ENCODE results near the gene TRAK1.

Gene TRAK1

DNA sequence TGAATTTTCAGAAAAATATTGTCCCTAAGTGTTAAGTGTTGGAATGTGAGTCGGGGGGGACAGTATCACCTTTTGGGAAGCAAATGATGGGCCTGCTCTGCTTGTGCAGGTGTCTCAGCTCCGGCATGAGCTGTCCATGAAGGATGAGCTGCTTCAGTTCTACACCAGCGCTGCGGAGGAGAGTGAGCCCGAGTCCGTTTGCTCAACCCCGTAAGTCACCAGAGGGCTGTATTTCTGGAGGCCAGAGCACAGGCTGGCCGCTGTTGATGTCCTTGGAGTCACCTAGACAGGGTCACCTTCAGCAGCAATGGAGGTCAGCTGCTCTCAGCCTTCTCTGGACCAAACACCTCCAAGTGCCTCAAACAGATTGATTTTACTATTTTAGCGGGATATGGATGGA is 96.8 kb downstream of the TRAK1 start:
- H3K36me3 ChIP-seq (ENCODE audit: control insufficient read depth in 1 of 2, insufficient read depth in 2 of 2, low read length in 2 of 2), result peaks cover 16 to 42% of the 10 kb centered on the region in 2 donors
- H3K4me3 ChIP-seq (ENCODE audit: low read depth in 1 of 2, low read length in 2 of 2), result no peak overlapping the region
- no peaks in the 10 kb centered on the region for H3K9me3 ChIP-seq (ENCODE audit: control insufficient read depth in 1 of 2, low read length in 2 of 2)
- no peaks in the 10 kb centered on the region for H3K27me3 ChIP-seq (ENCODE audit: control insufficient read depth in 1 of 2, insufficient read depth in 2 of 2, low read length in 2 of 2)
- H3K27ac ChIP-seq (ENCODE audit: low read depth, low read length), result peak overlapping the region; percentile 30
- H3K9ac ChIP-seq (ENCODE audit: low read depth in 1 of 2, low read length in 2 of 2), result peak overlapping the region in 1 of 2 donors; percentile 13
- peaks cover 31 to 34% of the 10 kb centered on the region in 2 donors for H3K4me1 ChIP-seq (ENCODE audit: control insufficient read depth in 1 of 2, insufficient read depth in 2 of 2, low read length in 2 of 2)

DNA sequence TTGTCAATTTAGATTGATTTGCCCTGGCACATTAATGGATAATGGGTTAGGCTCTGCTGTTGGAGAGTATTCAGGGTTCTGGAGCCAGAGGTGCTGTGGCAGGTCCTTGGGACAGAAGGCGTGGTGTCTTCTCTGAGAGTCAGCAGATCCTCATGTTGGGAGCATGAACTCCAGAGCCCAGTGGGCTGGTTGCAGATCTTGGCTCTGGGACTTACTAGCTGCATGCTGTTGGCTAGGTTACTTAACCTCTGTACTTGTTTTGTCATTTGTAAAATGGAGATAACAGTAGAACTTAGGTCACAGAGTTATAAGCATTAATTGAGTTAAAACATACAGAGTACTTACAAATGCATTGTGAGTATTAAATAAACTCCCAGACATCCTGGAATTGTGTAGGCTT is 97.2 kb downstream of the TRAK1 start:
- Histone ChIP-seq H3K9me3 (ENCODE audit: control insufficient read depth in 1 of 2, low read length in 2 of 2) (no peaks in the 10 kb centered on the region), H3K27ac (ENCODE audit: low read depth, low read length) (peak overlapping the region; percentile 30), H3K27me3 (ENCODE audit: control insufficient read depth in 1 of 2, insufficient read depth in 2 of 2, low read length in 2 of 2) (no peaks in the 10 kb centered on the region), H3K4me1 (ENCODE audit: control insufficient read depth in 1 of 2, insufficient read depth in 2 of 2, low read length in 2 of 2) (peaks cover 29 to 34% of the 10 kb centered on the region in 2 donors), H3K36me3 (ENCODE audit: control insufficient read depth in 1 of 2, insufficient read depth in 2 of 2, low read length in 2 of 2) (peaks cover 20 to 46% of the 10 kb centered on the region in 2 donors), H3K9ac (ENCODE audit: low read depth in 1 of 2, low read length in 2 of 2) (peak overlapping the region; percentile 10 to 13), H3K4me3 (ENCODE audit: low read depth in 1 of 2, low read length in 2 of 2) (peak overlapping the region; percentile 20 to 23)

DNA sequence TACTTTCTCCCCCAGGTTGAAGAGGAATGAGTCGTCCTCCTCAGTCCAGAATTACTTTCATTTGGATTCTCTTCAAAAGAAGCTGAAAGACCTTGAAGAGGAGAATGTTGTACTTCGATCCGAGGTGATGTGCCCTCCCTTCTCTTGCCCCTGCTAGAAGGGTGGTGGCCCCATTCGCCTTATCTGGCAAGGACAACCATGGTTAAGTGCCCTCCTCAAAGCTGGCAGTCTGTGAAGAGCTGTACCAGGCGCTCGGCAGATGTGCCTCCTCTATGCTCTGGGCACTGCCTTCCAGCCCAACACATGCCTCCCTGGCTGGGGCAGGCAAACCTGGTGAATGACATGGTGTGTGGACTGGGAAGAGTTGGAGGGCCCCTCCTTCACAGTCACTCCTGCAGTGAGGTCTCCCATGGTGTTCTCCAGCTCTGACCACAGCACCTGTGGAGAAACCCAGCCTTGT is 97.9 kb downstream of the TRAK1 start:
- no peaks in the 10 kb centered on the region for H3K9me3 ChIP-seq (ENCODE audit: control insufficient read depth in 1 of 2, low read length in 2 of 2)
- H3K9ac ChIP-seq (ENCODE audit: low read depth in 1 of 2, low read length in 2 of 2), result peak overlapping the region in 1 of 2 donors; percentile 10
- peaks cover 24 to 52% of the 10 kb centered on the region in 2 donors for H3K36me3 ChIP-seq (ENCODE audit: control insufficient read depth in 1 of 2, insufficient read depth in 2 of 2, low read length in 2 of 2)
- H3K27ac ChIP-seq (ENCODE audit: low read depth, low read length), result no peak overlapping the region
- H3K4me1 ChIP-seq (ENCODE audit: control insufficient read depth in 1 of 2, insufficient read depth in 2 of 2, low read length in 2 of 2), result peaks cover 28 to 30% of the 10 kb centered on the region in 2 donors
- H3K4me3 ChIP-seq (ENCODE audit: low read depth in 1 of 2, low read length in 2 of 2), result peak overlapping the region; percentile 20 to 23
- H3K27me3 ChIP-seq (ENCODE audit: control insufficient read depth in 1 of 2, insufficient read depth in 2 of 2, low read length in 2 of 2), result no peaks in the 10 kb centered on the region

DNA sequence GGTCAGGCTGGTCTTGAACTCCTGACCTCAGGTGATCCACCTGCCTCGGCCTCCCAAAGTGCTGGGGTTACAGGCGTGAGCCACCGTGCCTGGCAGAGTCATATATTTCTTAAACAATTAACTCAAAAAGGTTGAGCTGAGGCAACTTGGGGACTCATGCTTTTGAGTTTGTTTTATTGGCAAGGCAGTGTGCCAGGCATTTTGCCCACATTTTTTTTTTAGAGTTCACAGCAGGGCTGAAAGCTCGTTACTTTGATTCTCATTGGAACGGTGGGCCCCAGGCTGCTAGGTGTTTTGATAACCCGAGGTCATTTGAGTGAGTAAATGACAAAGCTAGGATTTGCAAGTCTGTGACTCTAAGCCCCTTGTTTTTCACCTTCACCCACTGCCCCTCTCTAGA is 98.6 kb downstream of the TRAK1 start:
- H3K4me3 ChIP-seq (ENCODE audit: low read depth in 1 of 2, low read length in 2 of 2), result no peak overlapping the region
- H3K9ac ChIP-seq (ENCODE audit: low read depth in 1 of 2, low read length in 2 of 2), result no peak overlapping the region
- H3K4me1 ChIP-seq (ENCODE audit: control insufficient read depth in 1 of 2, insufficient read depth in 2 of 2, low read length in 2 of 2), result peaks cover 24 to 30% of the 10 kb centered on the region in 2 donors
- peaks cover 27 to 55% of the 10 kb centered on the region in 2 donors for H3K36me3 ChIP-seq (ENCODE audit: control insufficient read depth in 1 of 2, insufficient read depth in 2 of 2, low read length in 2 of 2)
- no peak overlapping the region for H3K27ac ChIP-seq (ENCODE audit: low read depth, low read length)
- no peaks in the 10 kb centered on the region for H3K9me3 ChIP-seq (ENCODE audit: control insufficient read depth in 1 of 2, low read length in 2 of 2)
- no peaks in the 10 kb centered on the region for H3K27me3 ChIP-seq (ENCODE audit: control insufficient read depth in 1 of 2, insufficient read depth in 2 of 2, low read length in 2 of 2)

DNA sequence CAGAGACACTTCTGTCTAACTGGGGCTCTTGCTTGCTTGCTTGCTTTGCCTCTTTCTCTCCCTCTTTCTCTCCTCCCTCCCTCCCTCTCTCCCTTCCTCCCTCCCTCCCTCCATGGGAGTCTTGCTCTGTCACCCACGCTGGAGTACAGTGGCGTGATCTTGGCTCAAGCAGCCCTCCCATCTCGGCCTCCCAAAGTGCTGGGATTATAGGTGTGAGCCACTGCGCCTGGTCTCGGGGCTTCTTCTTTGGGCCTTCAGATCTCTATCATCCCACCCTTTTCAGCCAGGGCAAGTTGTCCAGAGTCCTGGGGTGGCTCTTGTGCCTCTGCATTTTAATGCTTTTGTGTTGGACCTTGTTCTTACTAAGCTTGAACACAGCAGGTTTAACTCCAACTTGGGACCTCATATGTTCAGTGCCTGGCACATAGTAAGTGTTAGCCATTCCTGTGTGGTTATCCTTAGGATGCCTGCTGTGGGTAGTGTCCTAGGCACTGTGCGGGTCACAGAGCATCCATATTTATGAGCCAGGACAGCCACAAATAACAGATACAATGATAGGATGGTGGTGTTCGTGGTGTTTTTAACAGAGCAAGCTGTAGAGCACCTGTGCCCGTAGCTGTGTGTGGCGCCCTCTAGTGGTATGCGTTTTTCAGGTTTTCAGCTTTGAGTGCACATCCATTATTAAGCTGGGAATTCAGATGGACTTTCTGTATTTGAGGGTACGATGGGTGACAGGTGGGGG is 99.7 kb downstream of the TRAK1 start:
- Histone ChIP-seq H3K36me3 (ENCODE audit: control insufficient read depth in 1 of 2, insufficient read depth in 2 of 2, low read length in 2 of 2) (peaks cover 30 to 62% of the 10 kb centered on the region in 2 donors), H3K4me1 (ENCODE audit: control insufficient read depth in 1 of 2, insufficient read depth in 2 of 2, low read length in 2 of 2) (peaks cover 24 to 30% of the 10 kb centered on the region in 2 donors), H3K27me3 (ENCODE audit: control insufficient read depth in 1 of 2, insufficient read depth in 2 of 2, low read length in 2 of 2) (no peaks in the 10 kb centered on the region), H3K4me3 (ENCODE audit: low read depth in 1 of 2, low read length in 2 of 2) (no peak overlapping the region), H3K9ac (ENCODE audit: low read depth in 1 of 2, low read length in 2 of 2) (no peak overlapping the region), H3K9me3 (ENCODE audit: control insufficient read depth in 1 of 2, low read length in 2 of 2) (no peaks in the 10 kb centered on the region), H3K27ac (ENCODE audit: low read depth, low read length) (no peak overlapping the region)

DNA sequence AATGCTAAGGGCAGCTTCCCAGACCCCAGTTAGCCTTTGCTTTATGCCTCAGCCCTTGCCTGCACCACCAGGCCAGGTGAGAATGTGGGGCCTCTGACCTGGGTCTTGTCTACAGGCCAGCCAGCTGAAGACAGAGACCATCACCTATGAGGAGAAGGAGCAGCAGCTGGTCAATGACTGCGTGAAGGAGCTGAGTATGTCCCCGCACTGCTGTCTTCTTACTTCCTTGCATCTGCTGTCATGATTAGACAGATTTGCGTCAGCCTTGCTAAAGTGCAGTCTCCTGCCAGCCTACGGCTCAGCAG is 100.2 kb downstream of the TRAK1 start:
- Histone ChIP-seq H3K27me3 (ENCODE audit: control insufficient read depth in 1 of 2, insufficient read depth in 2 of 2, low read length in 2 of 2) (no peaks in the 10 kb centered on the region), H3K4me1 (ENCODE audit: control insufficient read depth in 1 of 2, insufficient read depth in 2 of 2, low read length in 2 of 2) (peaks cover 24 to 30% of the 10 kb centered on the region in 2 donors), H3K27ac (ENCODE audit: low read depth, low read length) (no peak overlapping the region), H3K9me3 (ENCODE audit: control insufficient read depth in 1 of 2, low read length in 2 of 2) (no peaks in the 10 kb centered on the region), H3K9ac (ENCODE audit: low read depth in 1 of 2, low read length in 2 of 2) (no peak overlapping the region), H3K36me3 (ENCODE audit: control insufficient read depth in 1 of 2, insufficient read depth in 2 of 2, low read length in 2 of 2) (peaks cover 30 to 65% of the 10 kb centered on the region in 2 donors), H3K4me3 (ENCODE audit: low read depth in 1 of 2, low read length in 2 of 2) (no peak overlapping the region)

DNA sequence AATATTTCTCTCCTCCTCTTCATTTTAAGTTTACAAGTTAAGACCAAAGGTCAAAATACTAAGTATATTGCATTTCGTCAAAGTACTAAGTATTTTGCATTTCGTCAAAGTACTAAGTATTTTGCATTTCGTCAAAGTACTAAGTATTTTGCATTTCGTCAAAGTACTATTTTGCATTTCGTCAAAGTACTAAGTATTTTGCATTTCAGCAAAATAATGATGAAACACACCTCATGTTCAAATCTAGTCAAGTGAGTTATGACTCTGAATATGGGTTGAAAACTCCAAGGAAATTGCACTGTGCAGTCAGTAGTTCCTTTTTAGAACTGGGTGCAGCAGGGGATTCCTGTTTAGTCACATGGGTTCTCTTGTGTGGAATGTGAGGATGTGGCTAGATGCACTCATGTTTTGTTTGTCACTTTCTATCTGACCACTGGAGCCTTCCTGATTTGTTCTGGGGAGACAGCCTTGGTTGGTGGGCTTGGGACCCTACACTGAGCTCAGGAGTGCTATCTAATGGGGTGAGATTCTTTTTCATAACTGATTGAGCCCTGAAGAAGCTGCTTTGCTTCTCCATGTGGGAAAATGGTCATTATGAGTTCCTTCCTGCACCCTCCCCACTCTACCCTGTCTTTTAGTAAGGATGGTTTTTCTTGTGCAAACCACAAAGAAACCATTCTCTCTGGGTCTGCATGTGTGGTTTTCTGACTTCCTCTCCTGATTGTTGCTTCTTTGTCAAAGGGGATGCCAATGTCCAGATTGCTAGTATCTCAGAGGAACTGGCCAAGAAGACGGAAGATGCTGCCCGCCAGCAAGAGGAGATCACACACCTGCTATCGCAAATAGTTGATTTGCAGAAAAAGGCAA is 101.4 kb downstream of the TRAK1 start:
- Histone ChIP-seq H3K9ac (ENCODE audit: low read depth in 1 of 2, low read length in 2 of 2) (no peak overlapping the region), H3K27ac (ENCODE audit: low read depth, low read length) (no peak overlapping the region), H3K27me3 (ENCODE audit: control insufficient read depth in 1 of 2, insufficient read depth in 2 of 2, low read length in 2 of 2) (no peaks in the 10 kb centered on the region), H3K36me3 (ENCODE audit: control insufficient read depth in 1 of 2, insufficient read depth in 2 of 2, low read length in 2 of 2) (peaks cover 30 to 69% of the 10 kb centered on the region in 2 donors), H3K9me3 (ENCODE audit: control insufficient read depth in 1 of 2, low read length in 2 of 2) (no peaks in the 10 kb centered on the region), H3K4me3 (ENCODE audit: low read depth in 1 of 2, low read length in 2 of 2) (no peak overlapping the region), H3K4me1 (ENCODE audit: control insufficient read depth in 1 of 2, insufficient read depth in 2 of 2, low read length in 2 of 2) (peaks cover 24 to 30% of the 10 kb centered on the region in 2 donors)

DNA sequence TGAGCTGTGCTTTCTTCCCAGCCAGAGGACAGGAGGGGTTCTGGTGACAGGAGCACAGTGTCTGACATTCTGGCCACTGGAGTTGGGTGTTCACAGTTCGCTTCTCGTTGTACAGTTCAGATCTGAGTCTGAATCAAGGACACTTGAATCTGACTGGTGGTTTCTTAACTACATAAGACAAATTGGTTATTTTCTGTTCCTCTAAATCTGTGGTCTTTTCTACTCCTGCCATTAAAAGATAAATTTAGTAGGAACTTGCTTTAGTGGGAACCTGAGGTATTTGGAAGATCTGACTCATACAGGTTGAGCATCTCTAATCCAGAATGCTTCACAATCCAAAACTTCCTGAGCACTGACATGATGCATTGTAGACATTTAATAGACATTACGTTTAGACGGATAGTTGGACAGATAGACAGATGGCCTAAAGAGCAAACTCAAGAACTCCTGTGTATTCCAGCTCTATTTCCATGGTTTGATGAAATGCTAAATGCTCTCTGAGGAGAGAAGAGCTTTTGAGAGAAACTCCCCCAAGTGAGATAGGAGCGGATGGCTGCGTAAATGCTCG is 103.9 kb downstream of the TRAK1 start:
- H3K9ac ChIP-seq (ENCODE audit: low read depth in 1 of 2, low read length in 2 of 2), result no peak overlapping the region
- H3K27ac ChIP-seq (ENCODE audit: low read depth, low read length), result no peak overlapping the region
- peaks cover 9 to 14% of the 10 kb centered on the region in 2 donors for H3K4me1 ChIP-seq (ENCODE audit: control insufficient read depth in 1 of 2, insufficient read depth in 2 of 2, low read length in 2 of 2)
- H3K27me3 ChIP-seq (ENCODE audit: control insufficient read depth in 1 of 2, insufficient read depth in 2 of 2, low read length in 2 of 2), result no peaks in the 10 kb centered on the region
- H3K9me3 ChIP-seq (ENCODE audit: control insufficient read depth in 1 of 2, low read length in 2 of 2), result no peaks in the 10 kb centered on the region
- peaks cover 39 to 85% of the 10 kb centered on the region in 2 donors for H3K36me3 ChIP-seq (ENCODE audit: control insufficient read depth in 1 of 2, insufficient read depth in 2 of 2, low read length in 2 of 2)
- H3K4me3 ChIP-seq (ENCODE audit: low read depth in 1 of 2, low read length in 2 of 2), result no peak overlapping the region

DNA sequence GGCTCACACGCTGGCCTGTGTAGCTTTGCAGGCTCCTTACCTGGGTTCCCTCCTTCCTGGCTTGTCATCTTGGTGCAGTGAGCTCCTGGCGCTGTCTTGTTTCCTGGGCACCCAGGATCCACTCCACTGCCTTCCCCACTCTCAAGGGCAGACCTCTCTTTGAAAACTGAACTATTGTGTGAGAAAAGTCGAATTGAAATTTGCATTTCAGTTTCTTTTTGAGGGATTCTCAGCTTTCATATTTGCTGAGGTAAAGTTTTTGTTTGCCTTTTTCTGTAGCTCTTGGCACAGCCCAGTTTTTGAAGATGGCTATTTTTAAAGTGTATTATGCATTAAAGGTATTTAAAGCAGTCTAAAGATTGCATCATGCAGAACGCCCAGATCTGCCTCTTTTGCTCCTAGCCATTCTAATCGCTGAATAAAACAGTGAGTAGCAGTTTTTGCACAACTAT is 104.7 kb downstream of the TRAK1 start:
- H3K4me1 ChIP-seq (ENCODE audit: control insufficient read depth in 1 of 2, insufficient read depth in 2 of 2, low read length in 2 of 2), result peaks cover 9 to 13% of the 10 kb centered on the region in 2 donors
- H3K4me3 ChIP-seq (ENCODE audit: low read depth in 1 of 2, low read length in 2 of 2), result no peak overlapping the region
- H3K27ac ChIP-seq (ENCODE audit: low read depth, low read length), result no peak overlapping the region
- no peaks in the 10 kb centered on the region for H3K27me3 ChIP-seq (ENCODE audit: control insufficient read depth in 1 of 2, insufficient read depth in 2 of 2, low read length in 2 of 2)
- H3K9ac ChIP-seq (ENCODE audit: low read depth in 1 of 2, low read length in 2 of 2), result no peak overlapping the region
- H3K9me3 ChIP-seq (ENCODE audit: control insufficient read depth in 1 of 2, low read length in 2 of 2), result no peaks in the 10 kb centered on the region
- H3K36me3 ChIP-seq (ENCODE audit: control insufficient read depth in 1 of 2, insufficient read depth in 2 of 2, low read length in 2 of 2), result peaks cover 38 to 86% of the 10 kb centered on the region in 2 donors

DNA sequence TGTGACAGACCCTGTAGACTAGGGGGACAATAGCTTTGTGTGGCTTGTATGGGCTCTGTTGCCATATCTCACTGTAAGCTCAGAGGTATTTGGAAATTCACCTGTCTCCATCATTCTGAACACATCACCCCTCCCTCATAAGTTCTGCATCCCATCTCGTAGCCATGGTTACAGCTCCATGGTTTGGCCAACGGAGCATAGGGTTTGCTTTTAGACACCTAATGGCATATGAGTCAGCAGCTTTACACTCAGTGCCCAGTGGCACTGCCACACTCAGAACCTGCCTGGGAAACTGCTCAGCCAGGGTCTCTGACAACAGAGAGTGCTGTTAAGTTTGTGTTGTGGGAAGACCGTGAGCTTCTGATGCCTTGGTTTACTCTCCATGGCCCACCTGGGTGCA is 107.6 kb downstream of the TRAK1 start:
- no peak overlapping the region for H3K4me3 ChIP-seq (ENCODE audit: low read depth in 1 of 2, low read length in 2 of 2)
- peaks cover 0 to 3% of the 10 kb centered on the region in 2 donors for H3K4me1 ChIP-seq (ENCODE audit: control insufficient read depth in 1 of 2, insufficient read depth in 2 of 2, low read length in 2 of 2)
- H3K9ac ChIP-seq (ENCODE audit: low read depth in 1 of 2, low read length in 2 of 2), result no peak overlapping the region
- no peaks in the 10 kb centered on the region for H3K27me3 ChIP-seq (ENCODE audit: control insufficient read depth in 1 of 2, insufficient read depth in 2 of 2, low read length in 2 of 2)
- H3K9me3 ChIP-seq (ENCODE audit: control insufficient read depth in 1 of 2, low read length in 2 of 2), result no peaks in the 10 kb centered on the region
- no peak overlapping the region for H3K27ac ChIP-seq (ENCODE audit: low read depth, low read length)
- H3K36me3 ChIP-seq (ENCODE audit: control insufficient read depth in 1 of 2, insufficient read depth in 2 of 2, low read length in 2 of 2), result peaks cover 35 to 88% of the 10 kb centered on the region in 2 donors
